Measurements from ENCODE around the gene STK25.

GRCh38 chr2:241514553-241514952 lies 6.2 kb upstream of the STK25 start:
- TF ChIP-seq EZH2 (IDR thresholded peaks at IDR 0.05; ENCODE audit: borderline replicate concordance, low read depth, low read length, severe bottlenecking) (no peak), POLR2A (IDR thresholded peaks at IDR 0.05; ENCODE audit: low read depth, low read length) (no peak), POLR2AphosphoS5 (IDR thresholded peaks at IDR 0.05; ENCODE audit: insufficient read depth, low read depth, low read length) (no peak), MAX (IDR thresholded peaks at IDR 0.05; ENCODE audit: insufficient read depth, insufficient read length) (no peak), CTCF (IDR thresholded peaks at IDR 0.05; ENCODE audit: extremely low read depth in 1 of 2, insufficient read depth in 1 of 2, low read depth in 1 of 2, low read length in 2 of 2) (no peak), GATA2 (IDR thresholded peaks at IDR 0.05; ENCODE audit: insufficient read depth, insufficient read length, low read depth, low read length) (no peak), JUN (IDR thresholded peaks at IDR 0.05; ENCODE audit: borderline replicate concordance, insufficient read depth, insufficient read length, low read depth) (no peak)
